Posterior vena cava (tissue), 2 donors: ENCODE data around the gene GNG13. TPM values are rescaled to one million over a fixed set of nuclear protein-coding genes. Genes with fewer than 3 reads are reported as not detected.

ENCODE experiments used
- DNase-seq: peaks from one replicate; pipeline ENCODE4 v3.0.0-alpha.2; 2020; ENCODE audit warnings: low spot score
- intact Hi-C, 2 donors: fragments of 100-400 bp; cut with DNase I; formaldehyde crosslinking; loops; one replicate each; pipeline versions ENCODE4 v1.14.1 to v1.14.2; 2022 to 2023
- total RNA-seq, 2 donors: library from RNA; stranded (reverse); fragmentation: NEBNext Ultra II Directional; extraction: Animal tissue kit (Norgen Biotek cat#: 25700); gene quantifications; one replicate each; pipeline ENCODE4 v1.2.1, GENCODE V29; 2021
- donor health status: DM: yes; HTN: yes; CAD: no.
- donor health status: DM: yes; HTN: yes; CAD: no.

Gene GNG13
- total RNA-seq, 2 donors from 2014 or later: not detected

- intact Hi-C loops: no loop called here
- no peak for DNase-seq
Measured at GRCh38 chr16:797686-798085, 2.8 kb downstream of the GNG13 start.

DNA sequence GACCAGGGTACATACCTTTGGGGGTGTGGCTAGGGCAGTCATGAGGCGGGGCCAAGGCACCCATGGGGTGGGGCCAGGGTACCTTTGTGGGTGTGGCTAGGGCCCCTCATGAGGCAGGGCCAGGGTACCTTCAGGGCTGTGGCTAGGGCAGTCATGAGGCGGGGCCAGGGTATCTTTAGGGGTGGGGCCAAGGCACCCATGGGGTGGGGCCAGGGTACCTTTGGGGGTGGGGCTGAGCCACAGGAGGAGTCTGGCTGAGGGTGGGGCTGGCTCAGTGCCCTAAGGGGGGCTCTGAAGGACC lies 3.5 kb downstream of the GNG13 start:
- intact Hi-C loops: no loop called here
- no peak for DNase-seq

DNA sequence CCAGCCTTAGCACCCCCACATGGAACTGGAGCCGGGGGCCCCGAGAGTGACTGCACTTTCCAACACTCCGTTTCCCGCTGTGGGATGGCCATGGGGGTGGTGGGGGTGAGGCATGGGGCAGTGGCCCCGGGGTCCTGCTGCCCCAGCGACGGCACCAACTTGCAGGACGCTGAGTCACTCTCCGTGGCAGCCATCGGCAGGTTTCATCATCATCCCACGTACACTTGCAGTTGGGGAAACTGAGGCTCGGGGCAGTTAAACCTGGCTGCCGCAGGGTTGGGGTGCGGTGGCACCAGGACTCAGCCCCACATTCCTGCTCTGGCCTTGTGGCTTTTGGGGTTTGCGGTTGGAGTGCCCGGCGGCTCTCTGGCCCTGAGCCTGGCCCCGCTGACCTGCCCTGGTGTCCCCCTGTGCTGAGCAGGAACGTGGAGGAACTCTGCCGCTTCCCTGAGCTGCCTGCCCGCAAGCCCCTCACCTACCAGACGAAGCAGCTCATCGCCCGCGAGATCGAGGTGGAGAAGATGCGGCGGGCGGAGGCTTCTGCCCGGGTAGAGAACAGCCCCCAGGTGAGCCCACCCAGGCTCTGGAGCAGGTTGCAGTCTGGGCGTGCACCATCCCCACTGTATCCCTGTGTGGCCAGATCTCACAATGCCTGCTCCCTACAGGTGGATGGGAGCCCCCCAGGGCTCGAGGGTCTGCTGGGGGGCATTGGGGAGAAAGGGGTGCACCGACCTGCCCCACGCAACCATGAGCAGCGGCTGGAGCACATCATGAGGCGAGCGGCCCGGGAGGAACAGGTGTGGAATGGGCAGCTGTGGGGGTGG lies 4.0 kb downstream of the GNG13 start:
- intact Hi-C loops: no loop called here
- no peak for DNase-seq

GRCh38 chr16:795580-796229 lies 4.8 kb downstream of the GNG13 start:
- intact Hi-C loops: no loop called here
- no peak for DNase-seq

DNA sequence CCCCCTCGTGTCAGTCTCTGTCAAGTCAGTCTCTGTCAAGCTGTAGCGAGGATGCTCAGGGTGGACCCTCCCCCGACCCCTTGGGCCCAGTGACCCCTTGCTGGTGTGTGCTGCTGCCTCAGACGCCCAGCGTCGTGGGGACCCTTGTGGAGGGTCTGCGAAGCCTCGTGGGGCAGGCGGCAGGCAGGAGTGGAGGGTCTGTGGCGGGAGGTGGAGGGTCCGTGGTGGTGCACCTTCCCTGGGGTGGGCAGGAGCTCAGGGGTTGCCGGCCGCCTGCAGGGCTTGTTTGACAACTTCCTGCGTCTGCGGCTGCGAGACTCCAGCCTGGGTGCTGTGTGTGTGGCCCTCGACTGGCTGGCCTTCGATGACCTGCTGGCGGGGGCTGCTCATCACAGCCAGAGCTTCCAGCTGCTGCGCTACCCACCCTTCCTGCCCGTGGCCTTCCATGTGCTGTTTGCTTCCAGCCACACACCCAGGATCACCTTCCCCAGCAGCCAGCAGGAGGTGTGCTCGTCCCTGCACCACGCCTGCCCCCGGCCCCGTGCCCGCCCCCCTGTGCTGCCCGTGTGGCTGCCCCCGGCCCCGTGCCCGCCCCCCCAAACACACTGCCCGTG lies 5.6 kb downstream of the GNG13 start:
- DNase-seq: no peak
- intact Hi-C loops: no loop called here

GRCh38 chr16:794091-794822 lies 6.3 kb downstream of the GNG13 start:
- no peak for DNase-seq
- intact Hi-C loops: no loop called here

GRCh38 chr16:793414-793813 lies 7.1 kb downstream of the GNG13 start:
- intact Hi-C loops: no loop called here

GRCh38 chr16:792221-792995 lies 8.1 kb downstream of the GNG13 start:
- intact Hi-C loops: no loop called here
- DNase-seq: no peak

More at GRCh38 chr16:793414-793813, 7.1 kb downstream of the GNG13 start:
- no peak for DNase-seq

- DNase-seq: no peak
- intact Hi-C loops: no loop called here
Measured at GRCh38 chr16:791131-791530, 9.4 kb downstream of the GNG13 start.

- no peak for DNase-seq
- intact Hi-C loops: no loop called here
Measured at GRCh38 chr16:790086-790485, 10.4 kb downstream of the GNG13 start.

- intact Hi-C loops: loop anchor here (5.0 kb wide), 1 partner anchor 77 kb away; no protein-coding TSS in a partner anchor
- DNase-seq: no peak
Measured at GRCh38 chr16:789191-789850, 11.2 kb downstream of the GNG13 start.

GRCh38 chr16:788399-789126 lies 12.0 kb downstream of the GNG13 start, which contains the start of gene CHTF18:
Gene CHTF18, plus strand, starts transcription at chr16:788620. Its CDS starts 65 bp downstream, at chr16:788685.
- intact Hi-C loops: loop anchor here (5.0 kb wide), 1 partner anchor 76 kb away; no protein-coding TSS in a partner anchor

DNA sequence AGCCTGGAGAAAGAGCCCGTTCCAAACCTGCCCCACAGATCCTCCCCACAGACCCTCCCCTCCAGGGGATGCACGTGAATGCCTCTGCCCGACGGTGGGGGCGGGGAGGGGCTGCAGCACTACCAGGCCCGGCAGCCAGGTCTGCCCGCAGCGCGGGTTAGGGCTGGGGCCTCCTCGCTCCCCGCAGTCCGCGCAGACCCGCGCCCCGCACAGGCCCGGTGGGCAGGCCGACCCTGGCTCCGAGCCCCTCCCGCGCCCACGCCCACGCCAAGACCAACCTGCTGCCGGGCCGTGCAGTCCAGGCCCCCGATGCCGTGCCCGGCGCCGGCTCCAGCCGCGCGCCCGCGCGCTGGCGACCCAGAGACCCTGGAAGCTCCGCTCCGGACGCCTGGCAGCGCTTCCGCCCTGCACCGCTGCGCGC lies 12.5 kb downstream of the GNG13 start, which contains the start of gene RPUSD1:
Gene RPUSD1, minus strand, starts transcription at position 404 of the 421 bp plus-strand sequence. CDS start 644 bp downstream, outside the sequence.
- intact Hi-C loops: loop anchor here (5.0 kb wide), 1 partner anchor 76 kb away; no protein-coding TSS in a partner anchor
- no peak for DNase-seq

More at GRCh38 chr16:788399-789126, 12.0 kb downstream of the GNG13 start, which contains the start of gene CHTF18:
- DNase-seq: peak; percentile 97

- no peak for DNase-seq
- intact Hi-C loops: loop anchor here (5.0 kb wide), 1 partner anchor 75 kb away; no protein-coding TSS in a partner anchor
Measured at GRCh38 chr16:787321-787966, 13.1 kb downstream of the GNG13 start.

GRCh38 chr16:785563-786535 lies 14.7 kb downstream of the GNG13 start:
- peak; percentile 90 for DNase-seq
- intact Hi-C loops: loop anchor here (5.0 kb wide), 1 partner anchor 74 kb away; no protein-coding TSS in a partner anchor

- intact Hi-C loops: no loop called here
- DNase-seq: no peak
Measured at GRCh38 chr16:784431-784830, 16.1 kb downstream of the GNG13 start.
